Activated T-cell treated with anti-CD3 and anti-CD28 coated beads, Interleukin-2, amount 50 U/mL, for 4 hours (primary cell): ENCODE results near the gene FIG4. TPM values are rescaled to one million over a fixed set of nuclear protein-coding genes. Genes with fewer than 3 reads are reported as not detected.

Source experiments
- ATAC-seq, 2 donors: fragments of 200-7000 bp; cut with Tn5 transposase; one replicate each; pipeline ENCODE4 v1.10.0; 2021
- DNase-seq: peaks from one replicate; pipeline ENCODE4 v3.0.0-alpha.2; 2020
- H3K27me3 Mint-ChIP-seq: one replicate; pipeline ENCODE4 v1.8.0; 2021; ENCODE audit warnings: low read depth, mixed read lengths
- H3K36me3 Mint-ChIP-seq: one replicate; pipeline ENCODE4 v1.8.0; 2022; ENCODE audit warnings: mixed read lengths; ENCODE audit not compliant: insufficient read depth
- H3K4me1 Mint-ChIP-seq: one replicate; pipeline ENCODE4 v1.8.0; 2021; ENCODE audit warnings: low read depth, mixed read lengths
- H3K4me3 Mint-ChIP-seq: one replicate; pipeline ENCODE4 v1.8.0; 2021; ENCODE audit warnings: mild to moderate bottlenecking, moderate library complexity, mixed read lengths
- H3K9me3 Mint-ChIP-seq: one replicate; pipeline ENCODE4 v1.8.0; 2021; ENCODE audit warnings: mixed read lengths
- total RNA-seq, 3 donors: library from RNA; stranded (reverse); gene quantifications; one replicate each; pipeline ENCODE4 v1.2.1, GENCODE V29; 2021

FIG4 gene
- total RNA-seq, 3 donors from 2014 or later, result 5.4 to 6.4 (median 5.9) TPM

GRCh38 chr6:109874621-109875020, 183.5 kb downstream of the FIG4 start:
- Mint-ChIP-seq H3K27me3 (peaks cover 17% of the 10 kb centered on the region), H3K4me1 (no peaks in the 10 kb centered on the region), H3K9me3 (no peaks in the 10 kb centered on the region), H3K4me3 (no peak overlapping the region), H3K36me3 (no peaks in the 10 kb centered on the region)
- ATAC-seq (no peak), DNase-seq (no peak)

Other genes starting within 250 kb of the FIG4 start
- 10 to 100 TPM in 2 of 3 donors, 1 to 10 TPM in 1; 7.6 to 12.5 (median 12.4) TPM for gene MICAL1, start 235.5 kb upstream of the FIG4 start, total RNA-seq
- 10 to 100 TPM; 13.9 to 15.5 (median 14.8) TPM for gene ZBTB24, start 208.1 kb upstream of the FIG4 start, total RNA-seq
- 1 to 10 TPM; 2.0 to 2.5 (median 2.1) TPM for gene AK9, start 94 bp upstream of the FIG4 start, total RNA-seq